ENCODE data around the gene MPZL3.

MPZL3 gene

GRCh38 chr11:118205606-118206378, 46.4 kb downstream of the MPZL3 start:
- H3K4me2 ChIP-seq = no peak overlapping the region
- no peaks in the 10 kb centered on the region for H4K20me1 ChIP-seq (ENCODE audit: insufficient read depth)
- no peaks in the 10 kb centered on the region for H3K27me3 ChIP-seq (ENCODE audit: insufficient read depth, low read depth)
- H3K36me3 ChIP-seq (ENCODE audit: insufficient read depth) = no peaks in the 10 kb centered on the region
- peaks cover 4% of the 10 kb centered on the region for H3K4me1 ChIP-seq (ENCODE audit: low read depth, poor library complexity, severe bottlenecking)
- H3K79me2 ChIP-seq (ENCODE audit: insufficient read depth, low read depth) = no peaks in the 10 kb centered on the region
- H2AFZ ChIP-seq (ENCODE audit: low read depth) = no peak overlapping the region
- no peak overlapping the region for H3K9ac ChIP-seq
- no peak overlapping the region for H3K27ac ChIP-seq
- TF ChIP-seq CTCF (conservative IDR thresholded peaks at IDR 0.05; ENCODE audit: low read depth, low read length) = no peak
- no peak overlapping the region for H3K4me3 ChIP-seq (IDR thresholded peaks at IDR 0.05; ENCODE audit: insufficient read depth, low read depth, low read length)

GRCh38 chr11:118202599-118203422, 49.4 kb downstream of the MPZL3 start:
- H3K4me2 ChIP-seq = no peak overlapping the region
- no peaks in the 10 kb centered on the region for H4K20me1 ChIP-seq (ENCODE audit: insufficient read depth)
- no peaks in the 10 kb centered on the region for H3K36me3 ChIP-seq (ENCODE audit: insufficient read depth)
- no peaks in the 10 kb centered on the region for H3K27me3 ChIP-seq (ENCODE audit: insufficient read depth, low read depth)
- H3K27ac ChIP-seq = no peak overlapping the region
- H3K79me2 ChIP-seq (ENCODE audit: insufficient read depth, low read depth) = no peaks in the 10 kb centered on the region
- no peak overlapping the region for H2AFZ ChIP-seq (ENCODE audit: low read depth)
- no peak for TF ChIP-seq CTCF (conservative IDR thresholded peaks at IDR 0.05; ENCODE audit: low read depth, low read length)
- no peak overlapping the region for H3K9ac ChIP-seq
- H3K4me3 ChIP-seq (IDR thresholded peaks at IDR 0.05; ENCODE audit: insufficient read depth, low read depth, low read length) = no peak overlapping the region
- peaks cover 9% of the 10 kb centered on the region for H3K4me1 ChIP-seq (ENCODE audit: low read depth, poor library complexity, severe bottlenecking)

GRCh38 chr11:118201966-118202365, 50.2 kb downstream of the MPZL3 start:
- Histone ChIP-seq H4K20me1 (ENCODE audit: insufficient read depth) (no peaks in the 10 kb centered on the region), H3K4me1 (ENCODE audit: low read depth, poor library complexity, severe bottlenecking) (peaks cover 9% of the 10 kb centered on the region), H3K27me3 (ENCODE audit: insufficient read depth, low read depth) (no peaks in the 10 kb centered on the region), H3K9ac (no peak overlapping the region), H3K4me2 (no peak overlapping the region), H3K36me3 (ENCODE audit: insufficient read depth) (no peaks in the 10 kb centered on the region), H3K4me3 (IDR thresholded peaks at IDR 0.05; ENCODE audit: insufficient read depth, low read depth, low read length) (no peak overlapping the region), H2AFZ (ENCODE audit: low read depth) (no peak overlapping the region), H3K27ac (no peak overlapping the region), H3K79me2 (ENCODE audit: insufficient read depth, low read depth) (no peaks in the 10 kb centered on the region)
- TF ChIP-seq CTCF (conservative IDR thresholded peaks at IDR 0.05; ENCODE audit: low read depth, low read length) = no peak

- H3K9ac ChIP-seq = no peak overlapping the region
- H3K4me2 ChIP-seq = no peak overlapping the region
- H3K79me2 ChIP-seq (ENCODE audit: insufficient read depth, low read depth) = no peaks in the 10 kb centered on the region
- H3K27me3 ChIP-seq (ENCODE audit: insufficient read depth, low read depth) = no peaks in the 10 kb centered on the region
- no peak overlapping the region for H3K4me3 ChIP-seq (IDR thresholded peaks at IDR 0.05; ENCODE audit: insufficient read depth, low read depth, low read length)
- TF ChIP-seq CTCF (conservative IDR thresholded peaks at IDR 0.05; ENCODE audit: low read depth, low read length) = no peak
- H3K36me3 ChIP-seq (ENCODE audit: insufficient read depth) = no peaks in the 10 kb centered on the region
- H3K27ac ChIP-seq = no peak overlapping the region
- H2AFZ ChIP-seq (ENCODE audit: low read depth) = no peak overlapping the region
- H4K20me1 ChIP-seq (ENCODE audit: insufficient read depth) = no peaks in the 10 kb centered on the region
- H3K4me1 ChIP-seq (ENCODE audit: low read depth, poor library complexity, severe bottlenecking) = peaks cover 4% of the 10 kb centered on the region
These were observed 51.1 kb downstream of the MPZL3 start for GRCh38 chr11:118200901-118201680.

Measured in KMS-11 (cell line).